ENCODE results near the gene RPP30. TPM values are rescaled to one million over a fixed set of nuclear protein-coding genes. Genes with fewer than 3 reads are reported as not detected.

RPP30 gene
- total RNA-seq, 4 donors from 2014 or later: 34.4 to 57.5 (median 38.7) TPM

GRCh38 chr10:90929179-90929578 is 57.4 kb downstream of the RPP30 start:
- Histone ChIP-seq H3K36me3 (no peaks in the 10 kb centered on the region), H3K27ac (no peak overlapping the region), H3K27me3 (no peaks in the 10 kb centered on the region), H3K4me1 (peaks cover 12% of the 10 kb centered on the region), H3K4me3 (no peak overlapping the region), H3K9me3 (no peaks in the 10 kb centered on the region)
- no peak for TF ChIP-seq POLR2AphosphoS5 (IDR thresholded peaks at IDR 0.05)
- TF ChIP-seq POLR2A (IDR thresholded peaks at IDR 0.05): no peak
- no peak for TF ChIP-seq EP300 (IDR thresholded peaks at IDR 0.05)
- TF ChIP-seq CTCF (IDR thresholded peaks at IDR 0.05): no peak
- WGBS: 65% methylated on average over 5 of the region's 5 CpGs
- DNase-seq (ENCODE audit: low spot score in 2 of 2): no peak

GRCh38 chr10:90930070-90930837 is 58.5 kb downstream of the RPP30 start:
- no peaks in the 10 kb centered on the region for H3K36me3 ChIP-seq
- no peak overlapping the region for H3K4me3 ChIP-seq
- no peaks in the 10 kb centered on the region for H3K27me3 ChIP-seq
- peak overlapping the region; percentile 52 for H3K27ac ChIP-seq
- peaks cover 12% of the 10 kb centered on the region for H3K4me1 ChIP-seq
- 31% methylated on average over 5 of the region's 5 CpGs for WGBS
- DNase-seq (ENCODE audit: low spot score in 2 of 2): no peak
- H3K9me3 ChIP-seq: no peaks in the 10 kb centered on the region
- no peak for TF ChIP-seq POLR2A (IDR thresholded peaks at IDR 0.05)
- TF ChIP-seq EP300 (IDR thresholded peaks at IDR 0.05): no peak
- no peak for TF ChIP-seq POLR2AphosphoS5 (IDR thresholded peaks at IDR 0.05)
- no peak for TF ChIP-seq CTCF (IDR thresholded peaks at IDR 0.05)

- WGBS: 53% methylated on average over 6 of the region's 6 CpGs
- TF ChIP-seq CTCF (IDR thresholded peaks at IDR 0.05): no peak
- no peak for TF ChIP-seq EP300 (IDR thresholded peaks at IDR 0.05)
- TF ChIP-seq POLR2A (IDR thresholded peaks at IDR 0.05): no peak
- no peak for TF ChIP-seq POLR2AphosphoS5 (IDR thresholded peaks at IDR 0.05)
- no peak overlapping the region for H3K4me3 ChIP-seq
- H3K27ac ChIP-seq: peak overlapping the region; percentile 52
- H3K4me1 ChIP-seq: peaks cover 12% of the 10 kb centered on the region
- no peaks in the 10 kb centered on the region for H3K27me3 ChIP-seq
- no peaks in the 10 kb centered on the region for H3K36me3 ChIP-seq
- no peaks in the 10 kb centered on the region for H3K9me3 ChIP-seq
- DNase-seq (ENCODE audit: low spot score in 2 of 2): no peak
Measured at GRCh38 chr10:90930971-90931871, 59.4 kb downstream of the RPP30 start.

GRCh38 chr10:90935581-90936275 is 64.0 kb downstream of the RPP30 start:
- Histone ChIP-seq H3K4me3 (no peak overlapping the region), H3K27me3 (no peaks in the 10 kb centered on the region), H3K27ac (no peak overlapping the region), H3K9me3 (no peaks in the 10 kb centered on the region), H3K36me3 (no peaks in the 10 kb centered on the region), H3K4me1 (peaks cover 5% of the 10 kb centered on the region)
- DNase-seq (ENCODE audit: low spot score in 2 of 2): no peak
- WGBS: 56% methylated on average over 5 of the region's 5 CpGs
- TF ChIP-seq POLR2A (IDR thresholded peaks at IDR 0.05): no peak
- TF ChIP-seq CTCF (IDR thresholded peaks at IDR 0.05): no peak
- no peak for TF ChIP-seq EP300 (IDR thresholded peaks at IDR 0.05)
- no peak for TF ChIP-seq POLR2AphosphoS5 (IDR thresholded peaks at IDR 0.05)
